Type B pancreatic cell (in vitro differentiated cells): ENCODE data around the gene TADA2B. TPM values are rescaled to one million over a fixed set of nuclear protein-coding genes. Genes with fewer than 3 reads are reported as not detected.

Source experiments
- DNase-seq: peaks from one replicate; pipeline ENCODE4 v3.0.0; 2021; ENCODE audit warnings: mixed read lengths; ENCODE audit not compliant: unreplicated experiment; ENCODE audit errors: extremely low spot score
- H3K27ac Mint-ChIP-seq: 2 replicates; pipeline ENCODE4 v1.8.0; 2021; ENCODE audit warnings: mild to moderate bottlenecking, mixed read lengths
- H3K27me3 Mint-ChIP-seq: 2 replicates; pipeline ENCODE4 v1.8.0; 2021; ENCODE audit warnings: mixed read lengths
- H3K36me3 Mint-ChIP-seq: 2 replicates; pipeline ENCODE4 v1.8.0; 2021; ENCODE audit warnings: mixed read lengths
- H3K4me1 Mint-ChIP-seq: one replicate; pipeline ENCODE4 v1.8.0; 2021; ENCODE audit warnings: mixed read lengths; ENCODE audit not compliant: unreplicated experiment
- H3K4me3 Mint-ChIP-seq: 2 replicates; pipeline ENCODE4 v1.8.0; 2021; ENCODE audit warnings: mild to moderate bottlenecking, mixed read lengths
- H3K9me3 Mint-ChIP-seq: 2 replicates; pipeline ENCODE4 v1.8.0; 2021; ENCODE audit warnings: mixed read lengths
- CTCF ChIP-seq: fragments of 200-600 bp; sonication (generic); conservative IDR thresholded peaks from 2 replicates; pipeline ENCODE4 v1.5.0; 2021; ENCODE audit warnings: antibody characterized with exemption, mild to moderate bottlenecking
- total RNA-seq: library from RNA; stranded (reverse); gene quantifications from 2 replicates; pipeline ENCODE4 v1.2.1, GENCODE V29; 2021; ENCODE audit warnings: low replicate concordance

TADA2B gene
- total RNA-seq, 1 donor from 2014 or later = 21.7 TPM

- no peak overlapping the region for H3K27ac Mint-ChIP-seq
- no peaks in the 10 kb centered on the region for H3K9me3 Mint-ChIP-seq
- H3K27me3 Mint-ChIP-seq = peaks cover 10% of the 10 kb centered on the region
- no peak for TF ChIP-seq CTCF
- no peak overlapping the region for H3K4me3 Mint-ChIP-seq
- peaks cover 28% of the 10 kb centered on the region for H3K4me1 Mint-ChIP-seq
- no peak for DNase-seq
- no peaks in the 10 kb centered on the region for H3K36me3 Mint-ChIP-seq
These were observed 1.9 kb upstream of the TADA2B start for GRCh38 chr4:7041246-7041645.

DNA sequence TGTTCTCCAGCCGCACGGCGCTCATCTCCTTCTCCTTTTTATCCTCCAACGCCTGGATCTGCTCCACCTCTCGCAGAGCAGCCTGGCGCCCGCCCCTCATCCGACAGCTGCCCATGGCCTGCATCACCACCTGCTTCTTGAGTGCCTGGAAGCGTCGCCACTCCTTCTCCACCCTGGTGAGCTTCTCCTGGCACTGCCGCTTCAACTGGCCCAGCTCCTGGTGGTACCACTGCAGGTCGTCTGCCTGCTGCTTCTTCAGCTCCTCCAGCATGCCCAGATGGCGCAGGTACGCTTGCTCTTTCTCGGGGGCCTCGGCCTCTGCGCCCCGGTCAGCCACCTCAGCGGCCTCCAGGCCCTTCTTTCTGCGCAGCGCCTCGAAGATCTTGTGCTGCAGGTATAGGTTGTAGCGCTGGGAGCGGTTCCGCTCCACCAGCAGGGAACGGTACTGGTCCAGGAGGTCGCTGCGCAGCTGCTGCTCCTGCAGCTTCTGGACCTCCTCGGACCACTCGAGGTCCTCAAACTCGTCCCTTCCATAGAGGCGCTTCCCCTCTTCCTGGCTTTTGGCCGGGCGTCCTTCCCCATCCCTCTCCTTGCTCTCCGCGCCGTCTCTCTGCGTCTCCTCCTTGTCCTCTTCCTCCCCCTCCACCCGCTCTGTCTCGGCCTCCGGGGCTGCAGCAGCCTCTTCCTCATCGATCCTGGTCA, 1.2 kb upstream of the TADA2B start:
- H3K27me3 Mint-ChIP-seq = peaks cover 10% of the 10 kb centered on the region
- no peak for DNase-seq
- peak overlapping the region; percentile 89 for H3K4me3 Mint-ChIP-seq
- no peaks in the 10 kb centered on the region for H3K36me3 Mint-ChIP-seq
- H3K4me1 Mint-ChIP-seq = peaks cover 34% of the 10 kb centered on the region
- TF ChIP-seq CTCF = no peak
- no peaks in the 10 kb centered on the region for H3K9me3 Mint-ChIP-seq
- H3K27ac Mint-ChIP-seq = peak overlapping the region; percentile 36

GRCh38 chr4:7042503-7043283, 479 bp upstream of the TADA2B start:
- Mint-ChIP-seq H3K36me3 (no peaks in the 10 kb centered on the region), H3K9me3 (no peaks in the 10 kb centered on the region), H3K4me1 (peaks cover 37% of the 10 kb centered on the region), H3K27ac (peak overlapping the region; percentile 91), H3K27me3 (peaks cover 7% of the 10 kb centered on the region), H3K4me3 (peak overlapping the region; percentile 95)
- DNase-seq = peak; percentile 99
- TF ChIP-seq CTCF = peak; percentile 65

DNA sequence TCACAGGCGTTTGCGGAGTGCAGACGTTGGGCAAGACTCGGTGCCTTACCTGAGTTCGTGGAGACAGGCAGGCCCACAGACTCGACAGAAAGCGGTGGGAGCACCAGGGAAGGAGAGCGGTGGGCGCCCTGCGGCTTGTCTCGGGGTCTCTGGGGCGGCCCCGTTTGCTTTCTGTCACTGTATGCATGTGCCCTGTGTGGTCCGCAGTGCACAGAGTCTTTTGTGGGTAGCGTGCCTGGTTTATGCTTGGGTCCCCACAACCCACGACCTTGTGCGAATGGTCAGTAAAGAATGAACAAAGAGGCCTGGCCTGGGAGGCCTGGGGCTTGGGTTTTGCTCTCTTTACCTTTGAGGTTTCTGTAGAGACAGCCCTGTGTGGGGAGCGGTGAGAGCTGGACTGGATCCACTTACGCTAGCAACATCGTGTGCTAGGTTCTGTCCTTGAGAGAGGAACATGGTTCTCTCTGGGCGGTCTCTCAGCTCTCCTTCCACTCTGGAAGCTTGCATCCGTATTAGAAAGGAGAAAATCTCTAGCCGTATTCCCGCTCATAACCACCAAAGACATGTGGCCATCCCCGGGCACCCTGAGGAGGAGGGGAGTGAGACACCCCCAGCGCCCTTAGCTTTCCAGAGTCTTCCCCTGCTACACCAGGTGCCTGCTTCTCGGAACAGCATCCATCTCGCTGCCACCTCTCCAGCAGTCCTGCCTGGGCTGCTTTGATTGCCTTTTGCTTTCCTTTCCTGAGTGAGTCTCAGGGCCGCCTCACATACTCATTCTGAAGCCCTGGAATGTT, 1.2 kb downstream of the TADA2B start:
- no peak for TF ChIP-seq CTCF
- Mint-ChIP-seq H3K4me1 (peaks cover 37% of the 10 kb centered on the region), H3K27ac (peak overlapping the region; percentile 58), H3K9me3 (no peaks in the 10 kb centered on the region), H3K4me3 (peak overlapping the region; percentile 86), H3K36me3 (no peaks in the 10 kb centered on the region), H3K27me3 (peaks cover 7% of the 10 kb centered on the region)
- DNase-seq = no peak

GRCh38 chr4:7045553-7045952, 2.4 kb downstream of the TADA2B start:
- peaks cover 37% of the 10 kb centered on the region for H3K4me1 Mint-ChIP-seq
- no peak for DNase-seq
- H3K4me3 Mint-ChIP-seq = peak overlapping the region; percentile 86
- H3K27me3 Mint-ChIP-seq = peaks cover 7% of the 10 kb centered on the region
- H3K27ac Mint-ChIP-seq = peak overlapping the region; percentile 58
- H3K9me3 Mint-ChIP-seq = no peaks in the 10 kb centered on the region
- no peaks in the 10 kb centered on the region for H3K36me3 Mint-ChIP-seq
- TF ChIP-seq CTCF = no peak
